ENCODE results near the gene FOXO6.

FOXO6 gene

DNA sequence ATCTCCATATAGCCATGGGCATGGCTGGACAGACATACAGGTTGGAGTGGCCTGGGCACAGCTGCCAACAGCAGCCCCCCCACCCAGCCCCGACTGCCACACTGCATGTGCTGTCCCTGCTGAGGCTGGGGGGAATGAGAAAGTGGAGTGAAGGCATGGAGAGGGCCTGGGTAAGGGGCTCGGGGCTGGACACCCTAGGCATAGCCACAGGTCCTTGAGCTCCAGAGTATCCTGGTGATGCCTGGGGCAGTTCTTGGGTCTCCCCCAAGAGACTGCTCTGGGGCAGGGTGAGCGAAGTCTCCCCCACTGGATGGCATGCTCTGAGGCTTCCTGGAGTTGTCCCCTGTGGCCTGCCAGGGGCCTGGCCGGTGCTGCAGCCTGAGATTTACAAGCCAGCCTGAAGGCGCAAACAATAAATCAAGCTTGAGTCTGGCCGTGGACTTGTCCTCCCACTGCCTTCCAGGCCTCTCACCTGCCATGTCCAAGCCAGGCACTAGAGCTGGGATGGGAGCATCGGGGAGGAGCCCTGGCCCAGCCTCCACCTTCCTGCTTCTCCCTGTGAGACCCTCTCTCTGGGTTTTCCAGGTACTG is 53.6 kb downstream of the FOXO6 start:
- Histone ChIP-seq H3K4me1 (ENCODE audit: control insufficient read depth, insufficient read depth, low read length) (no peaks in the 10 kb centered on the region), H3K36me3 (ENCODE audit: control insufficient read depth, insufficient read depth, low read length) (no peaks in the 10 kb centered on the region), H3K27ac (ENCODE audit: low read depth, low read length) (no peak overlapping the region), H3K4me3 (ENCODE audit: low read length) (no peak overlapping the region), H3K27me3 (ENCODE audit: control insufficient read depth, insufficient read depth, low read length) (no peaks in the 10 kb centered on the region), H3K9ac (ENCODE audit: low read length) (no peak overlapping the region)

- no peaks in the 10 kb centered on the region for H3K36me3 ChIP-seq (ENCODE audit: control insufficient read depth, insufficient read depth, low read length)
- no peaks in the 10 kb centered on the region for H3K4me1 ChIP-seq (ENCODE audit: control insufficient read depth, insufficient read depth, low read length)
- no peak overlapping the region for H3K4me3 ChIP-seq (ENCODE audit: low read length)
- no peaks in the 10 kb centered on the region for H3K27me3 ChIP-seq (ENCODE audit: control insufficient read depth, insufficient read depth, low read length)
- H3K27ac ChIP-seq (ENCODE audit: low read depth, low read length) = no peak overlapping the region
- H3K9ac ChIP-seq (ENCODE audit: low read length) = no peak overlapping the region
These were observed 54.8 kb downstream of the FOXO6 start for GRCh38 chr1:41416081-41416480.

DNA sequence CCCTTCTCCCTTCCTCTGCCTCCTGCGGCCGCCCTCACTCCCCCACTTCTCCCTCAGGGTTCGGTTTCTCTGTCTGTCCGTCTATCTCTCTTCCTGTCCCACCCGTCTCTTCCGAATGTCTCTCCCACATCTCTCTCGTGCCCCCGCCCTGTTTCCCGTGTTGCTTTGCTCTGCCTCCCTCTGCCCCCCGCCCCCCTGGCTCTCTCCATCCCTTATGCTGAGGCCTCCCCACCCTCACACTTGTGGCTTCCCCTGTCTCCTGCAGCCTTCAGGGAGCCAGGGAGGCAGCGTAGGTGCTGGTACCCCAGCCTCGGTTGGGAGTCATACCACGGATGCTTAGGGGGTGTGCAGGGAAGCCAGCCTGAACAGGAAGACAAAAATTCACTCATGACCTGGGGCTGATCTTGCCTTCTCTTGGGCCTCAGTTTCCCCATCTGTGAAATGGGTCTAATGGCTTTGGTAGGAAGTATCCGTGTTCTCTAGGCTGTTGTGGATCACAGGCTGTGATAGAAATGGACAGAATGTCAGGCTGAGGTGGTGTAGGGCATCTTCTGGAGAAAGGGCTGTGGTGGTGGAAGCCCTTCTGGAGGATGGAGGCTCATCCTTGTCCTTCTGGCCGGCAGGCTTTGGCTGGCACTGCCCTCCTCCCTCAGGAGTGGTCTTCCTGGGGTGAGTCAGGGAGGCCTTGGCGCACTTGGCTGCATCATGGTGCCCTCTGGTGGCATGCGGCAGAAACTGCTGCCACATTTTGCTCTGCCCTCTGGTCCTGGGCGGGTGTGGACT is 55.5 kb downstream of the FOXO6 start:
- H3K4me1 ChIP-seq (ENCODE audit: control insufficient read depth, insufficient read depth, low read length) = no peaks in the 10 kb centered on the region
- no peaks in the 10 kb centered on the region for H3K36me3 ChIP-seq (ENCODE audit: control insufficient read depth, insufficient read depth, low read length)
- H3K27me3 ChIP-seq (ENCODE audit: control insufficient read depth, insufficient read depth, low read length) = no peaks in the 10 kb centered on the region
- no peak overlapping the region for H3K27ac ChIP-seq (ENCODE audit: low read depth, low read length)
- H3K9ac ChIP-seq (ENCODE audit: low read length) = no peak overlapping the region
- no peak overlapping the region for H3K4me3 ChIP-seq (ENCODE audit: low read length)

GRCh38 chr1:41417335-41417682 is 56.1 kb downstream of the FOXO6 start:
- Histone ChIP-seq H3K4me1 (ENCODE audit: control insufficient read depth, insufficient read depth, low read length) (no peaks in the 10 kb centered on the region), H3K4me3 (ENCODE audit: low read length) (no peak overlapping the region), H3K27ac (ENCODE audit: low read depth, low read length) (no peak overlapping the region), H3K27me3 (ENCODE audit: control insufficient read depth, insufficient read depth, low read length) (no peaks in the 10 kb centered on the region), H3K9ac (ENCODE audit: low read length) (no peak overlapping the region), H3K36me3 (ENCODE audit: control insufficient read depth, insufficient read depth, low read length) (no peaks in the 10 kb centered on the region)

GRCh38 chr1:41417746-41418145 is 56.5 kb downstream of the FOXO6 start:
- no peaks in the 10 kb centered on the region for H3K27me3 ChIP-seq (ENCODE audit: control insufficient read depth, insufficient read depth, low read length)
- H3K9ac ChIP-seq (ENCODE audit: low read length) = no peak overlapping the region
- no peak overlapping the region for H3K4me3 ChIP-seq (ENCODE audit: low read length)
- H3K27ac ChIP-seq (ENCODE audit: low read depth, low read length) = no peak overlapping the region
- H3K4me1 ChIP-seq (ENCODE audit: control insufficient read depth, insufficient read depth, low read length) = no peaks in the 10 kb centered on the region
- no peaks in the 10 kb centered on the region for H3K36me3 ChIP-seq (ENCODE audit: control insufficient read depth, insufficient read depth, low read length)

- H3K27me3 ChIP-seq (ENCODE audit: control insufficient read depth, insufficient read depth, low read length) = no peaks in the 10 kb centered on the region
- H3K9ac ChIP-seq (ENCODE audit: low read length) = no peak overlapping the region
- no peaks in the 10 kb centered on the region for H3K4me1 ChIP-seq (ENCODE audit: control insufficient read depth, insufficient read depth, low read length)
- no peaks in the 10 kb centered on the region for H3K36me3 ChIP-seq (ENCODE audit: control insufficient read depth, insufficient read depth, low read length)
- H3K4me3 ChIP-seq (ENCODE audit: low read length) = no peak overlapping the region
- no peak overlapping the region for H3K27ac ChIP-seq (ENCODE audit: low read depth, low read length)
These were observed 57.8 kb downstream of the FOXO6 start for GRCh38 chr1:41418857-41419583.

DNA sequence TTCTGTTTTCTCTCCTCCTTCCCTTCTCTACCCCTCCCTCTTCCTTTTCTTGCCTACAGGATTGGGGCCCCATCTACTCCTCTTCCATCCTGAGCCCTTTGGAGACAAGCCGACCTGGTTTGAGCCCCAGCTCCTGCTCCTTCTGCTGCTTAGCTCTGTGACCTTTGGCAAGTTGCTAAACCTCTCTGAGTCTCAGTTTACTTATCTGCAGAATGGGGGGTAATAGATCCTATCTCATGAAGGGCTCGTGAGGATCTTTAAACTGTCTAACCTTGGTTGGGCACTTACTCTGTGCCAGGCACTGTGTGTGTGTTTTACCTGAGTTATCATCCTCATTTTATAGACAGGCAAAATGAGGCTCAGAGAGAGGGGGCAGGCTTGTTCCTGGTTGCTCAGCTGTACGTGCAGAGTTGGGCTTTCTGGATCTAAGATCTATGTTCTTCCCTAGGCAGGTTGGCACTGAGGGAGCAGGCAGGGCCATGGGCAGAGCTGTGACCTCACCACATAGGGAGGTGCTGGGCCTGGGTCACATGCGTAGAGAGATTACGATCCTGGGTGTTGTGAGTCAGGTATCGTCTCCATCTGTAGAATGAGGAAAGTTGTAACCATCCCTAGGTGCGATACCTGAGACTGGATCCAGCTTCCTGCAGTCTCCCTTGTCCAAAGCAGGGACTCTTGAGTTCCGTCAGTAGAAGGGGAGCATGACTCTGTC is 58.5 kb downstream of the FOXO6 start:
- H3K36me3 ChIP-seq (ENCODE audit: control insufficient read depth, insufficient read depth, low read length) = no peaks in the 10 kb centered on the region
- no peak overlapping the region for H3K9ac ChIP-seq (ENCODE audit: low read length)
- no peak overlapping the region for H3K4me3 ChIP-seq (ENCODE audit: low read length)
- H3K27me3 ChIP-seq (ENCODE audit: control insufficient read depth, insufficient read depth, low read length) = no peaks in the 10 kb centered on the region
- no peak overlapping the region for H3K27ac ChIP-seq (ENCODE audit: low read depth, low read length)
- H3K4me1 ChIP-seq (ENCODE audit: control insufficient read depth, insufficient read depth, low read length) = no peaks in the 10 kb centered on the region

DNA sequence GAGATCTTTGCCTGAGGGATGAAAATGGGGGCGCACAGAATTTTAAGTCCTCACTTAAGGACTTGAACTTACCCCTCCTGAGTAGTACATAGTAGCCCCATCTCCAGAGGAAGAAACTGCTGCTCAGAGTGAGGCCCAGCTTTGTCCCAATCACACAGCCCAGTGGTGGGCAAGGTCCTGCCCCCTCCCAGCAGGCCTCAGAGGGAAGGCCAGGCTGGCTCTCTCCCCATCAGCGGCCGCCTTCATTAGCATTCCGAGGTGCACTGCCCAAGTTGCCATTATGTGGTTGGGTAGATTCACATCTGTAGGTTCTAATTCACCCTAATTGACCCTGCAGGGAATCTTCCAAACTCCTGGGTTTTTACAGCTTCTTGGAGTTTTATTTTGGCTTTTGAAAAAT is 59.1 kb downstream of the FOXO6 start:
- H3K27ac ChIP-seq (ENCODE audit: low read depth, low read length) = no peak overlapping the region
- H3K4me1 ChIP-seq (ENCODE audit: control insufficient read depth, insufficient read depth, low read length) = no peaks in the 10 kb centered on the region

DNA sequence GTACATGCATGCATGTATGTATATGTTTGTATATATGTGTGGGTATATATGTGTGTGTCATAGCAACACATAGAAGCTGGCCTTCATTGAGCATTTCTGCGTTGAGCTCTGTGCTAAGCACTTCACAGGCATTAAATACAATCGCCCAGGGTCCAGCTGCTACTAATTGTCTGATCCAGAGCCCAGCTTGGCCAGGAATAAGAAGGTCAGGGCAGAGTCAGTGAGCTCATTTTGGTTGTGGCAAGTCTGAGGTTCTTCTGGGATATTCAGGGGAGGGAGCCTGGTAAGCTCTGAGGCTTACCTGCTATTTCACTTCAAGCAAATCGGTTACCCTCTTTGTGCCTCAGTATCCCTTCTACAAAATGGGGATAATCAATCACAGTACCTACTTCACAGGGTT is 59.6 kb downstream of the FOXO6 start:
- H3K27ac ChIP-seq (ENCODE audit: low read depth, low read length) = no peak overlapping the region
- H3K36me3 ChIP-seq (ENCODE audit: control insufficient read depth, insufficient read depth, low read length) = no peaks in the 10 kb centered on the region
- no peaks in the 10 kb centered on the region for H3K27me3 ChIP-seq (ENCODE audit: control insufficient read depth, insufficient read depth, low read length)
- H3K4me1 ChIP-seq (ENCODE audit: control insufficient read depth, insufficient read depth, low read length) = no peaks in the 10 kb centered on the region
- H3K4me3 ChIP-seq (ENCODE audit: low read length) = no peak overlapping the region
- no peak overlapping the region for H3K9ac ChIP-seq (ENCODE audit: low read length)

More for the DNA sequence above, 59.1 kb downstream of the FOXO6 start:
- H3K4me3 ChIP-seq (ENCODE audit: low read length) = no peak overlapping the region
- no peak overlapping the region for H3K9ac ChIP-seq (ENCODE audit: low read length)
- H3K27me3 ChIP-seq (ENCODE audit: control insufficient read depth, insufficient read depth, low read length) = no peaks in the 10 kb centered on the region
- H3K36me3 ChIP-seq (ENCODE audit: control insufficient read depth, insufficient read depth, low read length) = no peaks in the 10 kb centered on the region

DNA sequence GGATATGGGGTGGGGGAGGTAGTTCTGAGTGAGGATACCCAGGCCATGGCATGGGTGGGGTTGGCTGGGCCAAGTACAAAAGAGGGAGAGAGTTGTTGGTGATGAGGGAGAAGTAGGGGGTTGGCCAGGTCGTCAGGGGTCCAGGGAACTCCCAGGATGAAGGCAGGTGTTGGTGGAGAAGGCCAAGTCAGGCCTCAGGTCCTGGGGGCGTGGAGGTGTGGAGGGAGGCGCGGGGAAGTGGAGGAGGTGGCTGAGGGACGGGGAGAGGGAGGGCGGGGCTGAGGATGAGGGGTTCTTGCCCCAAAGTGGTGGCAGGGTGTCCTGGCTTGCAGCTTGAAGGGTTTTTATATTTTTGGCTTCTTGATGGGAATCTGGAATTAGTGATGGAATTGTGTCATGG is 61.1 kb downstream of the FOXO6 start:
- no peak overlapping the region for H3K9ac ChIP-seq (ENCODE audit: low read length)

DNA sequence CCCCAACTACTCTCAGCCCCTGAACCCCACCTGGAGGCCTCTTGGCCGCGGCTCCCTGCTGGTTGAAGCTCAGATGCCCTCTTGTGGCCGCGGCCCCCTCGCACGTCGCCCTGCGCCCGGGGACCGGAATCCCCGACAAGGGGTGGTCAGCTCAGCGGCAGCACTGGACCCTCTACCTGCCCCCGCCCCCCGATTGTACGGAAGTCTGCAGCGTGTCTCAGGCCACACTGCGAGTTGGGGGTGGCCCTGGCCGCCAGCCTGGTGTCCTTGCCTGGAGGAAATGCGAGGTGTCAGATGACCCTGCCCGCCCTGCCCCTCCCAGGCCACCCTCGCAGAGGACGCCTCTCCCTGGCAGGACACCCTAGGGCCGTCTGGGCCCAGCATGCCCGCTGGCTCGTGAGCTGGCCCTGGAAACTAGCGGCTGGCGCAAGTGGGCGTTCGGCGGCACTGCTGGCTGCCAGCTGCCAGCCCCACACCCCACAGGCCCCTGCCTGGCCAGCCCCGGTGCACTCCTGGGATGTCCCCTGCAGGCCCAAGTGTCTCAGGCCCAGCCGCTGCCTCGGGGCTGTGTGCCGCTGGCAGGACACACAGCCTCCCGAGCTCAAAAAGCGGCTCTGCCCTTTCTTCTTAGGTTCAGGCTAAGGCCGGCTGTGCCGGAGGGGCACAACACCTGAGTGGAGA is 62.4 kb downstream of the FOXO6 start:
- Histone ChIP-seq H3K36me3 (ENCODE audit: control insufficient read depth, insufficient read depth, low read length) (no peaks in the 10 kb centered on the region), H3K27ac (ENCODE audit: low read depth, low read length) (no peak overlapping the region), H3K27me3 (ENCODE audit: control insufficient read depth, insufficient read depth, low read length) (no peaks in the 10 kb centered on the region), H3K4me1 (ENCODE audit: control insufficient read depth, insufficient read depth, low read length) (no peaks in the 10 kb centered on the region), H3K4me3 (ENCODE audit: low read length) (no peak overlapping the region), H3K9ac (ENCODE audit: low read length) (no peak overlapping the region)

More for the DNA sequence above, 61.1 kb downstream of the FOXO6 start:
- H3K27me3 ChIP-seq (ENCODE audit: control insufficient read depth, insufficient read depth, low read length) = no peaks in the 10 kb centered on the region
- no peak overlapping the region for H3K27ac ChIP-seq (ENCODE audit: low read depth, low read length)
- H3K36me3 ChIP-seq (ENCODE audit: control insufficient read depth, insufficient read depth, low read length) = no peaks in the 10 kb centered on the region
- H3K4me1 ChIP-seq (ENCODE audit: control insufficient read depth, insufficient read depth, low read length) = no peaks in the 10 kb centered on the region
- no peak overlapping the region for H3K4me3 ChIP-seq (ENCODE audit: low read length)

DNA sequence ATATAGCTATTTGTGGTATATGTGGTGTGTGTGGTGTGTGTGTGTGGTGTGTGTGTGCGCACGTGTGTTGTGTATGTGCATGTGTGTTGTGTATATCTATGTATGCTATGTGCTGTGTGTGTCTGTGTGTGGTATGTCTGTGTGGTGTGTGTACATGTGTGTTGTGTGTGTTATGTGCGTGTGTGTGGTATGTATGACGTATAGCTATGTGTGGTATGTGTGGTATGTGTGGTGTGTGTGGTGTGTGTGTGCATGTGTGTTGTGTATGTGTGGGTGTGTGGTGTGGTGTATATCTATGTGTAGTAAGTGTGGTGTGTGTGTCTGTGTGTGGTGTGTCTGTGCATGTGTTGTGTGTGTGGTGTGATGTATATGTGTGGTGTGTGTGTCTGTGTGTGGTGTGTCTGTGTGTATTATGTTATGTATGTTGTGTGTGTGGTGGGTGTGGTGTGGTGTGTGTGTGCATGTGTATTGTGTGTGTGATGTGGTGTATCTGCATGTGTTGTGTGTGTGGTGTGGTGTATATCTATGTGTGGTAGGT is 63.4 kb downstream of the FOXO6 start:
- Histone ChIP-seq H3K27me3 (ENCODE audit: control insufficient read depth, insufficient read depth, low read length) (no peaks in the 10 kb centered on the region), H3K4me1 (ENCODE audit: control insufficient read depth, insufficient read depth, low read length) (no peaks in the 10 kb centered on the region), H3K36me3 (ENCODE audit: control insufficient read depth, insufficient read depth, low read length) (no peaks in the 10 kb centered on the region), H3K4me3 (ENCODE audit: low read length) (no peak overlapping the region), H3K9ac (ENCODE audit: low read length) (no peak overlapping the region), H3K27ac (ENCODE audit: low read depth, low read length) (no peak overlapping the region)

Measured in rectal smooth muscle tissue (tissue), 1 donor.